GM23248 (cell line): Measurements from ENCODE around the gene MYCBP2.

Experiments
- EZH2 ChIP-seq: fragments of 200-600 bp; sonication (generic); IDR thresholded peaks from 2 replicates; pipeline ENCODE4 v1.6.1; 2018; ENCODE audit warnings: antibody characterized with exemption, mild to moderate bottlenecking; ENCODE audit not compliant: insufficient read depth, poor library complexity, severe bottlenecking
- EZH2phosphoT487 ChIP-seq: fragments of 200-600 bp; sonication (generic); IDR thresholded peaks from 2 replicates; pipeline ENCODE4 v1.6.1; 2018; ENCODE audit warnings: antibody characterized with exemption, moderate library complexity, mild to moderate bottlenecking, low read depth; ENCODE audit not compliant: insufficient read depth

DNA sequence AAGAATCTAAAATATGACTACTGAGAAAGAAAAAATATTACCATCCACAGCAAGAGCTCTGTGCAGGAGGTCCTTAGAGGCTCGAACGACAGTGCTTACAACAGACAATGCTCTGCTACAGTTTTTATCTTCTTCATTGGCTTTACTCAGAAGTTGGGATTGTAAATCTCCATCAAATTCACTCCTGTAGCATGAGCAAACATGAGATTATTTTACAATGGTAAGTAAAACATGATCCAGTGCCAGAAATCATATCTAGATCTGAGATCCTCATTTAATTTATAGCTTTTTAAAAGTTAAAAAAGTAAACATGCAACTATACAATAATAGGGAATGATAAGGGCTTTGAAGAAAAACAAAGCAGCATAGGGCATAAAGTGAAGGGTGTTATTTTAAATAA lies 155.4 kb downstream of the MYCBP2 start:
- no peak for TF ChIP-seq EZH2
- no peak for TF ChIP-seq EZH2phosphoT487
